ENCODE data around the gene GALT. TPM values are rescaled to one million over a fixed set of nuclear protein-coding genes. Genes with fewer than 3 reads are reported as not detected.

The GALT gene
- total and polyA plus RNA-seq, 2 of the 13 experiments (the other 11 are each of a cell fraction or from before 2014, with no cell fraction given), result 40.4 to 46.3 TPM

- Histone ChIP-seq H3K27me3 (ENCODE audit: control insufficient read depth in 1 of 2, insufficient read depth in 2 of 2, low read length in 2 of 2) (no peaks in the 10 kb centered on the region), H3K4me3 (replicated peaks in 1 of 3; ENCODE audit: insufficient read depth in 1 of 3, low read depth in 2 of 3, low read length in 3 of 3) (peak overlapping the region in 1 of 3 experiments; percentile 36; a peak in 1 of 6 replicates), H2AFZ (ENCODE audit: low read length) (no peak overlapping the region), H3K36me3 (replicated peaks in 1 of 2; ENCODE audit: control insufficient read depth in 1 of 2, insufficient read depth in 2 of 2, low read length in 2 of 2) (no peaks in the 10 kb centered on the region), H3K9me3 (ENCODE audit: low read length) (no peaks in the 10 kb centered on the region), H4K20me1 (ENCODE audit: insufficient read depth, low read length) (no peaks in the 10 kb centered on the region), H3K27ac (ENCODE audit: extremely low read length, insufficient read depth, low read length) (peak overlapping the region; percentile 37), H3K79me2 (ENCODE audit: insufficient read depth, low read length) (no peaks in the 10 kb centered on the region), H3K9ac (ENCODE audit: insufficient read depth, low read depth, low read length) (no peak overlapping the region), H3K4me2 (ENCODE audit: low read depth, low read length) (peak overlapping the region; percentile 68), H3K4me1 (ENCODE audit: insufficient read depth, low read length) (peaks cover 56% of the 10 kb centered on the region)
- WGBS (ENCODE audit: low lambda C conversion rate), result 0% methylated on average over 3 of the region's 5 CpGs
- DNase-seq (ENCODE audit: low spot score) (peak; percentile 70), FAIRE-seq (peak; percentile 87), ATAC-seq (peak; percentile 94)
- no TSS peak for BruUV-seq (replicated peaks)
- POLR2A ChIA-PET, result no interaction called here
- in situ Hi-C loops (cut with HindIII; ENCODE audit: extremely low pct_ligation_motif_present, low pct_unique_long_range_greater_than_20kb) (no loop called here), intact Hi-C loops (cut with micrococcal nuclease; ENCODE audit: unreplicated experiment) (loop anchor here (1.0 kb wide), 1 partner anchor 13 kb away; no protein-coding TSS in a partner anchor)
- CTCF ChIA-PET (ENCODE audit: low intra/inter-chr PET ratio, low total read pairs), result no interaction called here
- peak; percentile 81 for TF ChIP-seq FOXA3 (CRISPR knock-in tag; IDR thresholded peaks at IDR 0.05)
- TF ChIP-seq THYN1 (CRISPR knock-in tag; IDR thresholded peaks at IDR 0.05; ENCODE audit: borderline replicate concordance, low read depth), result no peak
- TF ChIP-seq ARID4A (CRISPR knock-in tag; IDR thresholded peaks at IDR 0.05; ENCODE audit: borderline replicate concordance), result peak; percentile 46; the same call in 1 of the 2 replicates
- 0 out of 2 replicates have a peak, but pooled peaks have one; percentile 43 for TF ChIP-seq KLF6 (CRISPR knock-in tag; IDR thresholded peaks at IDR 0.05)
- TF ChIP-seq CTCF (CRISPR knock-in tag; IDR thresholded peaks at IDR 0.05), result peak; percentile 18; the same call in 1 of the 2 replicates
- TF ChIP-seq ZNF282 (IDR thresholded peaks at IDR 0.05; ENCODE audit: partially characterized antibody), result no peak
- no peak for TF ChIP-seq IRF9 (CRISPR knock-in tag; IDR thresholded peaks at IDR 0.05; ENCODE audit: borderline replicate concordance)
- peak; percentile 95 for TF ChIP-seq KDM6A (CRISPR knock-in tag; IDR thresholded peaks at IDR 0.05; ENCODE audit: low read depth)
- no peak for TF ChIP-seq HIC2 (CRISPR knock-in tag; IDR thresholded peaks at IDR 0.05; ENCODE audit: low read depth)
- no peak for TF ChIP-seq DDIT3 (CRISPR knock-in tag; IDR thresholded peaks at IDR 0.05)
- TF ChIP-seq KMT2A (CRISPR knock-in tag; IDR thresholded peaks at IDR 0.05), result no peak
- no peak for TF ChIP-seq TSC22D2 (CRISPR knock-in tag; IDR thresholded peaks at IDR 0.05; ENCODE audit: borderline replicate concordance)
- no peak for TF ChIP-seq GLI4 (CRISPR knock-in tag; IDR thresholded peaks at IDR 0.05; ENCODE audit: borderline replicate concordance)
Measured at GRCh38 chr9:34688329-34689115, 42.0 kb downstream of the GALT start.

Measured in HepG2 (cell line).